GM19467 (cell line): ENCODE results near the gene NFIX.

ENCODE experiments used
- ATAC-seq: cut with Tn5 transposase; IDR thresholded peaks from one replicate; pipeline ENCODE4 v1.9.1; 2021; ENCODE audit warnings: mild to moderate bottlenecking, moderate library complexity; ENCODE audit not compliant: unreplicated experiment

Gene NFIX

GRCh38 chr19:13120031-13120430 is 124.8 kb downstream of the NFIX start:
- no peak for ATAC-seq

GRCh38 chr19:13120817-13121216 is 125.5 kb downstream of the NFIX start:
- no peak for ATAC-seq

GRCh38 chr19:13121551-13122274 is 126.4 kb downstream of the NFIX start:
- ATAC-seq = no peak

GRCh38 chr19:13122275-13122878 is 127.1 kb downstream of the NFIX start:
- ATAC-seq = no peak

- no peak for ATAC-seq
These were observed 128.0 kb downstream of the NFIX start for GRCh38 chr19:13122980-13123957.

GRCh38 chr19:13127051-13127450 is 131.8 kb downstream of the NFIX start:
- no peak for ATAC-seq

GRCh38 chr19:13127811-13128575 is 132.7 kb downstream of the NFIX start:
- no peak for ATAC-seq

- ATAC-seq = no peak
These were observed 133.3 kb downstream of the NFIX start for GRCh38 chr19:13128583-13128982.

GRCh38 chr19:13129384-13129783 is 134.1 kb downstream of the NFIX start:
- no peak for ATAC-seq

- ATAC-seq = no peak
These were observed 135.7 kb downstream of the NFIX start for GRCh38 chr19:13130886-13131490.

- ATAC-seq = no peak
These were observed 137.4 kb downstream of the NFIX start for GRCh38 chr19:13132471-13133180.

GRCh38 chr19:13133241-13133870 is 138.1 kb downstream of the NFIX start:
- ATAC-seq = no peak

GRCh38 chr19:13134626-13135025 is 139.4 kb downstream of the NFIX start:
- no peak for ATAC-seq

- no peak for ATAC-seq
These were observed 140.1 kb downstream of the NFIX start for GRCh38 chr19:13135068-13136062.

- no peak for ATAC-seq
These were observed 142.1 kb downstream of the NFIX start for GRCh38 chr19:13137290-13137794.

GRCh38 chr19:13138171-13138915 is 143.1 kb downstream of the NFIX start:
- no peak for ATAC-seq

GRCh38 chr19:13138916-13139198 is 143.6 kb downstream of the NFIX start:
- ATAC-seq = no peak
